Cardiac muscle cell (in vitro differentiated cells and primary cell): ENCODE data around the gene TSHZ3. TPM values are rescaled to one million over a fixed set of nuclear protein-coding genes. Genes with fewer than 3 reads are reported as not detected.

ENCODE experiments used
- DNase-seq, 2 donors: peaks; one replicate each; pipeline versions ENCODE4 v3.0.0 to v3.0.0-alpha.2; 2010 to 2017; ENCODE audit warnings: low read depth in 1 of 2, low spot score in 1 of 2
- H3K27ac ChIP-seq: fragments of 200-600 bp; sonication (generic); 2 replicates; pipeline ENCODE4 v1.5.1; 2016
- H3K27me3 ChIP-seq: fragments of 200-600 bp; sonication (generic); 2 replicates; pipeline ENCODE4 v1.6.0; 2016; ENCODE audit warnings: control low read depth
- H3K36me3 ChIP-seq: fragments of 200-600 bp; sonication (generic); 2 replicates; pipeline ENCODE4 v1.5.1; 2016; ENCODE audit warnings: control low read depth
- H3K4me1 ChIP-seq: fragments of 200-600 bp; sonication (generic); 2 replicates; pipeline ENCODE4 v1.8.1; 2017; ENCODE audit warnings: low read depth, mild to moderate bottlenecking, mixed run types
- H3K4me3 ChIP-seq: fragments of 200-600 bp; sonication (generic); 2 replicates; pipeline ENCODE4 v1.5.1; 2016; ENCODE audit warnings: mild to moderate bottlenecking
- H3K9me3 ChIP-seq: fragments of 200-600 bp; sonication (generic); 2 replicates; pipeline ENCODE4 v1.5.1; 2017; ENCODE audit warnings: low read depth, mild to moderate bottlenecking, control low read depth
- polyA plus RNA-seq: library from polyadenylated mRNA; unstranded; fragments of >200 nt; fragmentation: Nextera tagmentation; extraction: Ambion mirVana; gene quantifications from 2 replicates; pipeline ENCODE4 v1.2.1, GENCODE V29; 2016
- total RNA-seq: library from RNA; depleted of rRNA; stranded (reverse); fragments of >200 nt; gene quantifications from 2 replicates; pipeline ENCODE4 v1.2.3, GENCODE V29; 2016
- TF ChIP-seq, protein P1 (sequence below): IDR thresholded peaks from 2 replicates; pipeline ENCODE4 v1.5.1; 2012; ENCODE audit warnings: low read depth, mild to moderate bottlenecking, low read length

The TSHZ3 gene
- total and polyA plus RNA-seq, 2 experiments from 2014 or later: 0.57 to 1.7 TPM

DNA sequence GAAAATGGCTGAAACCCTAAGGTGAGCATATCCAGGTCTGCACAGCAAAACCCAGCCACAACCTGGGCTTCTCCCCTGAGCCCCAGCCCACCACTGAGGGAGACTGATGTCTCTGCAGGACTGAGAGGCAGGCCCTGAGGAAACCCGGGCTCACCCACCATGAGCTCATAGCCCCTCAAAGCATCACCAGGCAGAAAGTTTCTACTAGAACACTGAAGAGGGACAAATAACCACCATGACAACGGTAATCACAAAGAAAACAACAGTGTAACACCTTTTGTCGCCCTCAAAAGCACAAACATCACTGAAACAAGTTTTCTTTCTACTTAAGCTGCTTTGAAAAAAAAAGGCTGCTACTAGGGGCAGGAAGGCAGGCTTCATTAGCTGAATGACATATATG, 29.8 kb downstream of the TSHZ3 start:
- Histone ChIP-seq H3K36me3 (no peaks in the 10 kb centered on the region), H3K9me3 (no peaks in the 10 kb centered on the region), H3K4me3 (no peak overlapping the region), H3K27me3 (peaks cover 11% of the 10 kb centered on the region), H3K4me1 (peaks cover 16% of the 10 kb centered on the region), H3K27ac (no peak overlapping the region)
- TF ChIP-seq, protein P1, sequence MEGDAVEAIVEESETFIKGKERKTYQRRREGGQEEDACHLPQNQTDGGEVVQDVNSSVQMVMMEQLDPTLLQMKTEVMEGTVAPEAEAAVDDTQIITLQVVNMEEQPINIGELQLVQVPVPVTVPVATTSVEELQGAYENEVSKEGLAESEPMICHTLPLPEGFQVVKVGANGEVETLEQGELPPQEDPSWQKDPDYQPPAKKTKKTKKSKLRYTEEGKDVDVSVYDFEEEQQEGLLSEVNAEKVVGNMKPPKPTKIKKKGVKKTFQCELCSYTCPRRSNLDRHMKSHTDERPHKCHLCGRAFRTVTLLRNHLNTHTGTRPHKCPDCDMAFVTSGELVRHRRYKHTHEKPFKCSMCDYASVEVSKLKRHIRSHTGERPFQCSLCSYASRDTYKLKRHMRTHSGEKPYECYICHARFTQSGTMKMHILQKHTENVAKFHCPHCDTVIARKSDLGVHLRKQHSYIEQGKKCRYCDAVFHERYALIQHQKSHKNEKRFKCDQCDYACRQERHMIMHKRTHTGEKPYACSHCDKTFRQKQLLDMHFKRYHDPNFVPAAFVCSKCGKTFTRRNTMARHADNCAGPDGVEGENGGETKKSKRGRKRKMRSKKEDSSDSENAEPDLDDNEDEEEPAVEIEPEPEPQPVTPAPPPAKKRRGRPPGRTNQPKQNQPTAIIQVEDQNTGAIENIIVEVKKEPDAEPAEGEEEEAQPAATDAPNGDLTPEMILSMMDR: no peak
- DNase-seq: no peak

DNA sequence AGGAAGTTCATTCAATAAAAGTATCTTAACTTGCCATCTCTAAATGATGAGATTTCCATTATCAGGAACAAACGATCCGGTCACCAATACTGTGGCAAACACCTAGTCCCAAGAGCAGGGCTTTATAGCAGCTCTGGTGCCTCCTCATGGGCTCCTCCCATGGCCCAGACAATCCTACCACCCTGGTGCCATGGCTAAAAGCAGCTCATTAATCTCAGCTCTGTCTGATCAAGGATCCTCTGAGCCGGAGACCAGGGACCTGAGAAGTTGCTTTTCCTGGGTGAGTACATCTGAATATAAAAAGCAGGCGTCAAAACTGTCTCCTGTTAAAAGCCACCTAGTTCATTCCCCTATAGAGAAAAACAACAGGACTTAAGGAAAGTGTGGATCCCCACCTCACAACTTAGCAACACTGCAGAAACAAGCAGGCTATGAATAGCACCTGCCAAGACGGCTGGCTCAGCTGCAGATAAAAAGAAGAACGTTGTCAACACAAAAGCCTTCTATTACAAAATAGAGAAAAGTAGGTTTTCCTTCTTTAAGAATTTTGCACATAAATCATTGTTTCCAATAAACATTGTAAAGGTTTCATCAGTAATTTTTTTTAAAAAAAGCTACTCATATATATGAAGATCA, 30.3 kb downstream of the TSHZ3 start:
- H3K27ac ChIP-seq: no peak overlapping the region
- peaks cover 11% of the 10 kb centered on the region for H3K27me3 ChIP-seq
- TF ChIP-seq, protein P1: no peak
- peaks cover 16% of the 10 kb centered on the region for H3K4me1 ChIP-seq
- H3K9me3 ChIP-seq: no peaks in the 10 kb centered on the region
- H3K36me3 ChIP-seq: no peaks in the 10 kb centered on the region
- no peak overlapping the region for H3K4me3 ChIP-seq
- peak in 1 of 2 donors; percentile 20 for DNase-seq

DNA sequence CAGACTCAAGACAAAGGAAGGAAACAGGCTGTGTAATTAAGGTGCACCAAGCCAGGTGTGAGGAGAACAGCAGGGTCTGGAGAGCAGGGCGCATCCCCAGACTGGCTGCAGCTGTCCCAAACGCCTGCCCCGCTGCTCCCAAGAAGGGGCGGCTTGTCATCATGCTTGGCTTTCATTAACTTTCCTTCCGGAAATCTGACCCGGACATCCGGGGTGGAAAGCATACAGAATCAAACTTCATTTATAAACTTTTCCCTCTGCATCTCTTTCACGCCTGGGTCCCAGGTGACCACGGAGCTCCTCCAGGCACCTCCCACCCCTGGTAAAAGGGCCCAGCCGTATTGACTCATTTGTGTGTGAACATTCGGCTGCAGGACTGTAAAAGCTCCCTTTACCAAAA, 31.7 kb downstream of the TSHZ3 start:
- H3K27me3 ChIP-seq: peaks cover 16% of the 10 kb centered on the region
- no peak for DNase-seq
- TF ChIP-seq, protein P1: no peak
- no peaks in the 10 kb centered on the region for H3K9me3 ChIP-seq
- H3K4me3 ChIP-seq: no peak overlapping the region
- peaks cover 16% of the 10 kb centered on the region for H3K4me1 ChIP-seq
- H3K27ac ChIP-seq: no peak overlapping the region
- H3K36me3 ChIP-seq: no peaks in the 10 kb centered on the region

DNA sequence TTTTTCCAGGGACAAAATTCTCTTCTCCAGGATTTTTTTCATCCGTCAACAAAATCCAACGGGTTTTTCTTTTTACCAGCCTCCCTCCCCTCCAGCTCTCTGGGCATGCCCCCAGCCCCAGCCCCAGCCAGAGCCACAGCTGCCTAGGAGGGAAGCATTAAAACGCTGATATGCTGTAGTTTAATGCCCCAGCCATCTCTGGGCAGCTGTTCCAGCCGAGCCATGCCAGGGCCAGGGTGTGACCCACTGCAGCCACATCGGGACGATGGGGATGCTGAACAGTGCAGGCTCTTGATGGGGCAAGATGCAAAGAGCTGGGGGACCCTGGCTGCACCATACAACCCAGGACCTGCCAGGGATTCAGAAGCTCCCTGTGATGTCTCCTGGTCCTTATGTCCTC, 32.1 kb downstream of the TSHZ3 start:
- no peak overlapping the region for H3K4me3 ChIP-seq
- H3K27me3 ChIP-seq: peaks cover 16% of the 10 kb centered on the region
- no peak overlapping the region for H3K27ac ChIP-seq
- H3K36me3 ChIP-seq: no peaks in the 10 kb centered on the region
- no peak for DNase-seq
- TF ChIP-seq, protein P1: no peak
- H3K9me3 ChIP-seq: no peaks in the 10 kb centered on the region
- peaks cover 16% of the 10 kb centered on the region for H3K4me1 ChIP-seq

DNA sequence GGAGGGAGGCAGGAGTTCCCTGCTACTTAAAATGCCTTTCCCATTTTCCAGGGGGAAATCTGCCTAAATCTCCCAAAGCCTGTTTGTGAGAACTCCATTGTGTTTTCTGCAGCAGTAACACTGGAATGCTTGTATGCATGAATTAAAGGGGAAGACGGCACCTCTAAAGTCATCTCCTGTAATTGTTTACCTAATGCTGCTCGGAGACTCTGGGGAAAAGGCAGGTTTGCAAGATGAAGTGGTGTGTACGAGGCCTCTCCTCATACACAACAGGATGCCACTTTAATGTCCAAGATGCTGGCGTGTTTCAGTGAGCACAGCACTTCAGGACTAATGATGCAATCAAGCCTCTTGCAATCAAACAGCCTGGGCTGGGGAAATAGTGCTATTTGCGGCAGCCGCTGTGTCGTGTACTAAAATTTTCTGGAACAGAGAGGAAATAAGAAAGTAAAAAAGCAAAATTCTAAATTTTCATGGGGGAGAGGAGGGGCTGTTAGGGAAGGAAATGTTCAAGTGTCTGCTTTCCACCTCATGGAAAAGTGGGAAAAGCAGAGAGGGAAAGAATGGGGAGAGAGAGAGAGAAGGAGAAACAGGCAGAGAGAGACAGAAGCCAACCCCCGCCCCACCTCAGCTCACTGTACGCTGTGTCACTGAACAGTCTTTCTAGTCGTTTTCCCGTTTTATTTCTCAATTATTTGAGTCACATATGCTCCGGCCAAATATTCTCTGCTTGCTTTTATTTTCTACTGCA, 32.9 kb downstream of the TSHZ3 start:
- DNase-seq: peak in 1 of 2 donors; percentile 79
- H3K27ac ChIP-seq: no peak overlapping the region
- no peaks in the 10 kb centered on the region for H3K36me3 ChIP-seq
- H3K4me3 ChIP-seq: no peak overlapping the region
- peaks cover 16% of the 10 kb centered on the region for H3K27me3 ChIP-seq
- H3K9me3 ChIP-seq: no peaks in the 10 kb centered on the region
- TF ChIP-seq, protein P1: no peak
- peaks cover 16% of the 10 kb centered on the region for H3K4me1 ChIP-seq
